Large intestine (tissue), 12 donors: ENCODE results near the gene GPR27. TPM values are rescaled to one million over a fixed set of nuclear protein-coding genes. Genes with fewer than 3 reads are reported as not detected.

ENCODE experiments used
- DNase-seq, 2 donors: peaks; one replicate each; pipeline versions ENCODE4 v3.0.0 to v3.0.0-alpha.2; 2013
- H3K27ac ChIP-seq: one replicate; pipeline ENCODE4 v1.5.1; 2013; ENCODE audit warnings: low read length
- H3K27me3 ChIP-seq: 2 replicates; pipeline ENCODE4 v1.6.1; 2013; ENCODE audit warnings: low read length; ENCODE audit not compliant: control insufficient read depth, insufficient read depth
- H3K36me3 ChIP-seq: 2 replicates; pipeline ENCODE4 v1.6.1; 2013; ENCODE audit warnings: low read length; ENCODE audit not compliant: control insufficient read depth, insufficient read depth
- H3K4me1 ChIP-seq: one replicate; pipeline ENCODE4 v1.6.1; 2013; ENCODE audit warnings: low read length; ENCODE audit not compliant: control insufficient read depth, insufficient read depth
- H3K4me3 ChIP-seq: one replicate; pipeline ENCODE4 v1.5.1; 2013; ENCODE audit warnings: low read length
- H3K9me3 ChIP-seq: one replicate; pipeline ENCODE4 v1.6.1; 2013; ENCODE audit warnings: mild to moderate bottlenecking, low read depth, low read length, moderate library complexity; ENCODE audit not compliant: control insufficient read depth
- WGBS: methylation state at CpG from one replicate; pipeline ENCODE4 v1.1.5; 2013; ENCODE audit warnings: low lambda C conversion rate; ENCODE audit not compliant: insufficient coverage; 5-methylcytosine and 5-hydroxymethylcytosine counted together
- long read RNA-seq, 11 donors: transcript quantifications; one replicate each; lab custom pipeline, GENCODE V29; 2026
- polyA plus RNA-seq: library from polyadenylated mRNA; unstranded; fragments of 120-200 nt; gene quantifications from one replicate; pipeline ENCODE4 v1.2.1, GENCODE V29; 2013

The GPR27 gene
- 2.6 TPM for polyA plus RNA-seq
- long read RNA-seq, donor 1 = 0 reads
- long read RNA-seq, donor 2, transcript GPR27-201 (1 exons, 2,447 nt) = major isoform, 5 of 5 reads
- long read RNA-seq, donor 2, partial matches to known transcripts = 0 of 5 reads
- long read RNA-seq, donor 2, other reads (novel, unspliced or antisense) = 0 of 5 reads
- long read RNA-seq, donor 3 = 0 reads
- long read RNA-seq, donor 4 = 0 reads
- long read RNA-seq, donor 5, transcript GPR27-201 (1 exons, 2,447 nt) = major isoform, 7 of 7 reads
- long read RNA-seq, donor 5, partial matches to known transcripts = 0 of 7 reads
- long read RNA-seq, donor 5, other reads (novel, unspliced or antisense) = 0 of 7 reads
- long read RNA-seq, donor 6, partial matches to known transcripts = 0 of 3 reads
- long read RNA-seq, donor 6, other reads (novel, unspliced or antisense) = 0 of 3 reads
- long read RNA-seq, donor 7, transcript GPR27-201 (1 exons, 2,447 nt) = major isoform, 6 of 6 reads
- long read RNA-seq, donor 7, partial matches to known transcripts = 0 of 6 reads
- long read RNA-seq, donor 7, other reads (novel, unspliced or antisense) = 0 of 6 reads
- long read RNA-seq, donor 8, partial matches to known transcripts = 0 of 2 reads
- long read RNA-seq, donor 8, other reads (novel, unspliced or antisense) = 0 of 2 reads
- long read RNA-seq, donor 9, transcript GPR27-201 (1 exons, 2,447 nt) = major isoform, 6 of 6 reads
- long read RNA-seq, donor 9, partial matches to known transcripts = 0 of 6 reads
- long read RNA-seq, donor 9, other reads (novel, unspliced or antisense) = 0 of 6 reads
- long read RNA-seq, donor 10, partial matches to known transcripts = 0 of 3 reads
- long read RNA-seq, donor 10, other reads (novel, unspliced or antisense) = 0 of 3 reads
- long read RNA-seq, donor 11 = 0 reads

- DNase-seq = peak; percentile 16 to 72
- Histone ChIP-seq H3K4me1 (no peaks in the 10 kb centered on the region), H3K36me3 (no peaks in the 10 kb centered on the region), H3K4me3 (no peak within 1 kb of the TSS), H3K9me3 (no peaks in the 10 kb centered on the region), H3K27me3 (peaks cover 72% of the 10 kb centered on the region), H3K27ac (no peak within 1 kb of the TSS)
- no CpG with 5 or more reads among the region's 131 CpGs for WGBS
Measured at GRCh38 chr3:71753701-71754609, at the start of gene GPR27. Gene GPR27, plus strand, starts transcription at chr3:71753855. Its CDS starts 195 bp downstream, at chr3:71754050.

GRCh38 chr3:71704915-71705314 lies 48.7 kb upstream of the GPR27 start:
- H3K27ac ChIP-seq = no peak overlapping the region
- no peaks in the 10 kb centered on the region for H3K9me3 ChIP-seq
- H3K4me3 ChIP-seq = no peak overlapping the region
- peaks cover under 1% of the 10 kb centered on the region for H3K36me3 ChIP-seq
- no peak for DNase-seq
- H3K4me1 ChIP-seq = no peaks in the 10 kb centered on the region
- H3K27me3 ChIP-seq = no peaks in the 10 kb centered on the region

- no peak overlapping the region for H3K27ac ChIP-seq
- WGBS = 100% methylated on average over 1 of the region's 5 CpGs
- no peak for DNase-seq
- no peaks in the 10 kb centered on the region for H3K9me3 ChIP-seq
- H3K27me3 ChIP-seq = no peaks in the 10 kb centered on the region
- H3K4me3 ChIP-seq = no peak overlapping the region
- no peaks in the 10 kb centered on the region for H3K4me1 ChIP-seq
- peaks cover 3% of the 10 kb centered on the region for H3K36me3 ChIP-seq
Measured at GRCh38 chr3:71705681-71706080, 48.0 kb upstream of the GPR27 start.

GRCh38 chr3:71707595-71707994 lies 46.1 kb upstream of the GPR27 start:
- no peak overlapping the region for H3K4me3 ChIP-seq
- no peaks in the 10 kb centered on the region for H3K9me3 ChIP-seq
- H3K36me3 ChIP-seq = peaks cover 3% of the 10 kb centered on the region
- H3K27me3 ChIP-seq = no peaks in the 10 kb centered on the region
- whole genome bisulfite sequencing = no CpG with 5 or more reads among the region's 5 CpGs
- no peaks in the 10 kb centered on the region for H3K4me1 ChIP-seq
- peak in 1 of 2 donors; percentile 65 for DNase-seq
- peak overlapping the region; percentile 41 for H3K27ac ChIP-seq

GRCh38 chr3:71708476-71709105 lies 45.1 kb upstream of the GPR27 start:
- Histone ChIP-seq H3K27ac (no peak overlapping the region), H3K4me1 (no peaks in the 10 kb centered on the region), H3K36me3 (peaks cover 3% of the 10 kb centered on the region), H3K9me3 (no peaks in the 10 kb centered on the region), H3K27me3 (no peaks in the 10 kb centered on the region), H3K4me3 (no peak overlapping the region)
- DNase-seq = no peak
- WGBS = 100% methylated on average over 1 of the region's 7 CpGs

GRCh38 chr3:71709908-71710511 lies 43.6 kb upstream of the GPR27 start:
- no CpG with 5 or more reads among the region's 9 CpGs for WGBS
- Histone ChIP-seq H3K4me3 (no peak overlapping the region), H3K9me3 (no peaks in the 10 kb centered on the region), H3K36me3 (peaks cover 3% of the 10 kb centered on the region), H3K4me1 (no peaks in the 10 kb centered on the region), H3K27me3 (no peaks in the 10 kb centered on the region), H3K27ac (no peak overlapping the region)
- DNase-seq = no peak

- no peak overlapping the region for H3K27ac ChIP-seq
- no CpG with 5 or more reads among the region's 1 CpG for WGBS
- no peaks in the 10 kb centered on the region for H3K27me3 ChIP-seq
- peak in 1 of 2 donors; percentile 44 for DNase-seq
- no peak overlapping the region for H3K4me3 ChIP-seq
- peaks cover 3% of the 10 kb centered on the region for H3K36me3 ChIP-seq
- no peaks in the 10 kb centered on the region for H3K4me1 ChIP-seq
- no peaks in the 10 kb centered on the region for H3K9me3 ChIP-seq
Measured at GRCh38 chr3:71710906-71711494, 42.7 kb upstream of the GPR27 start.

GRCh38 chr3:71713041-71713440 lies 40.6 kb upstream of the GPR27 start:
- DNase-seq = no peak
- H3K9me3 ChIP-seq = no peaks in the 10 kb centered on the region
- H3K4me1 ChIP-seq = no peaks in the 10 kb centered on the region
- H3K4me3 ChIP-seq = no peak overlapping the region
- WGBS = no CpG with 5 or more reads among the region's 2 CpGs
- peaks cover 3% of the 10 kb centered on the region for H3K36me3 ChIP-seq
- no peak overlapping the region for H3K27ac ChIP-seq
- H3K27me3 ChIP-seq = no peaks in the 10 kb centered on the region

GRCh38 chr3:71714595-71714994 lies 39.1 kb upstream of the GPR27 start:
- no peak for DNase-seq
- Histone ChIP-seq H3K27ac (no peak overlapping the region), H3K27me3 (no peaks in the 10 kb centered on the region), H3K9me3 (no peaks in the 10 kb centered on the region), H3K4me3 (no peak overlapping the region), H3K4me1 (no peaks in the 10 kb centered on the region), H3K36me3 (peaks cover 3% of the 10 kb centered on the region)
- WGBS = 100% methylated on average over 1 of the region's 4 CpGs
